22Rv1 (cell line): ENCODE measurements around the gene PPY.

Source experiments
- ZFX ChIP-seq: fragments of 450-650 bp; IDR thresholded peaks from 2 replicates; pipeline ENCODE4 v1.6.1; 2017; ENCODE audit warnings: antibody characterized with exemption, borderline replicate concordance
- TF ChIP-seq, protein P1 (sequence below): fragments of 450-650 bp; IDR thresholded peaks from 2 replicates; pipeline ENCODE4 v1.5.1; 2017; ENCODE audit warnings: mild to moderate bottlenecking

DNA sequence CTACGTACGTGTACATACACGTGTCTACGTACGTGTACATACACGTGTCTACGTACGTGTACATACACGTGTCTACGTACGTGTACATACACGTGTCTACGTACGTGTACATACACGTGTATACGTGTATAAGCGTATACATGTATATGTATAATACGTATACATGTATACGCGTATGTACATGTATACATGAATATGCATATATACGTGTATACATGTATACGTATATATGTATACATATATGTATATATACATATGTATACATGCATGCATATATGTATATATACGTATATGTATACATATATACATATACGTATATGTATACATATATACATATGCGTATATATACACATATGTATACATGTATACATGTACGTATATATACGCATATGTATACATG lies 33.6 kb upstream of the PPY start:
- TF ChIP-seq, protein P1, sequence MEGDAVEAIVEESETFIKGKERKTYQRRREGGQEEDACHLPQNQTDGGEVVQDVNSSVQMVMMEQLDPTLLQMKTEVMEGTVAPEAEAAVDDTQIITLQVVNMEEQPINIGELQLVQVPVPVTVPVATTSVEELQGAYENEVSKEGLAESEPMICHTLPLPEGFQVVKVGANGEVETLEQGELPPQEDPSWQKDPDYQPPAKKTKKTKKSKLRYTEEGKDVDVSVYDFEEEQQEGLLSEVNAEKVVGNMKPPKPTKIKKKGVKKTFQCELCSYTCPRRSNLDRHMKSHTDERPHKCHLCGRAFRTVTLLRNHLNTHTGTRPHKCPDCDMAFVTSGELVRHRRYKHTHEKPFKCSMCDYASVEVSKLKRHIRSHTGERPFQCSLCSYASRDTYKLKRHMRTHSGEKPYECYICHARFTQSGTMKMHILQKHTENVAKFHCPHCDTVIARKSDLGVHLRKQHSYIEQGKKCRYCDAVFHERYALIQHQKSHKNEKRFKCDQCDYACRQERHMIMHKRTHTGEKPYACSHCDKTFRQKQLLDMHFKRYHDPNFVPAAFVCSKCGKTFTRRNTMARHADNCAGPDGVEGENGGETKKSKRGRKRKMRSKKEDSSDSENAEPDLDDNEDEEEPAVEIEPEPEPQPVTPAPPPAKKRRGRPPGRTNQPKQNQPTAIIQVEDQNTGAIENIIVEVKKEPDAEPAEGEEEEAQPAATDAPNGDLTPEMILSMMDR, result no peak
- TF ChIP-seq ZFX, result no peak
